Measurements from ENCODE around the gene ROR1.

- TF ChIP-seq CTCF (tag by site-specific recombination; IDR thresholded peaks at IDR 0.05) (no peak), ZNF302 (tag by site-specific recombination; IDR thresholded peaks at IDR 0.05; ENCODE audit: low read depth) (no peak), PRDM10 (tag by site-specific recombination; IDR thresholded peaks at IDR 0.05) (no peak), ZNF510 (tag by site-specific recombination; IDR thresholded peaks at IDR 0.05; ENCODE audit: insufficient replicate concordance) (no peak), ZBTB6 (tag by site-specific recombination; IDR thresholded peaks at IDR 0.05) (no peak), ZNF274 (IDR thresholded peaks at IDR 0.05; ENCODE audit: low read length) (no peak), ZNF274 (tag by site-specific recombination; IDR thresholded peaks at IDR 0.05; ENCODE audit: borderline replicate concordance) (no peak), MEIS1 (CRISPR knock-in tag; IDR thresholded peaks at IDR 0.05; ENCODE audit: borderline replicate concordance) (no peak), MYNN (tag by site-specific recombination; IDR thresholded peaks at IDR 0.05; ENCODE audit: borderline replicate concordance) (no peak), ZBTB26 (tag by site-specific recombination; optimal IDR thresholded peaks at IDR 0.05) (no peak), ZNF266 (tag by site-specific recombination; IDR thresholded peaks at IDR 0.05; ENCODE audit: low read depth) (no peak), ZNF580 (tag by site-specific recombination; IDR thresholded peaks at IDR 0.05) (no peak), ZNF707 (tag by site-specific recombination; IDR thresholded peaks at IDR 0.05) (no peak), PBX3 (CRISPR knock-in tag; IDR thresholded peaks at IDR 0.05) (no peak), ZSCAN5A (tag by site-specific recombination; IDR thresholded peaks at IDR 0.05) (no peak)
These were observed 342.7 kb downstream of the ROR1 start for GRCh38 chr1:64116537-64116936.

Data from HEK293 (cell line).